Measurements from ENCODE around the gene PDGFD.

PDGFD gene

GRCh38 chr11:104163100-104164027 is 583 bp downstream of the PDGFD start:
- no peaks in the 10 kb centered on the region for H3K36me3 Mint-ChIP-seq (ENCODE audit: low read depth)
- TF ChIP-seq CTCF (IDR thresholded peaks at IDR 0.05), result no peak
- DNase-seq, result peak; percentile 34
- peak overlapping the region; percentile 92 for H3K4me3 Mint-ChIP-seq
- H3K27ac Mint-ChIP-seq, result peak overlapping the region; percentile 81
- peaks cover 4% of the 10 kb centered on the region for H3K27me3 Mint-ChIP-seq (ENCODE audit: low read depth, poor library complexity)
- peaks cover 24% of the 10 kb centered on the region for H3K4me1 Mint-ChIP-seq
- no peaks in the 10 kb centered on the region for H3K9me3 Mint-ChIP-seq

- Mint-ChIP-seq H3K27me3 (ENCODE audit: low read depth, poor library complexity) (peaks cover 4% of the 10 kb centered on the region), H3K4me1 (peaks cover 24% of the 10 kb centered on the region), H3K9me3 (no peaks in the 10 kb centered on the region), H3K27ac (no peak overlapping the region), H3K4me3 (no peak overlapping the region), H3K36me3 (ENCODE audit: low read depth) (no peaks in the 10 kb centered on the region)
- TF ChIP-seq CTCF (IDR thresholded peaks at IDR 0.05), result no peak
- DNase-seq, result no peak
These were observed 2.0 kb downstream of the PDGFD start for GRCh38 chr11:104161751-104162450.

GRCh38 chr11:104159356-104159755 is 4.6 kb downstream of the PDGFD start:
- no peaks in the 10 kb centered on the region for H3K36me3 Mint-ChIP-seq (ENCODE audit: low read depth)

GRCh38 chr11:104155375-104155774 is 8.6 kb downstream of the PDGFD start:
- H3K9me3 Mint-ChIP-seq, result peaks cover 8% of the 10 kb centered on the region
- peaks cover 18% of the 10 kb centered on the region for H3K4me1 Mint-ChIP-seq
- DNase-seq, result no peak
- H3K27me3 Mint-ChIP-seq (ENCODE audit: low read depth, poor library complexity), result no peaks in the 10 kb centered on the region
- no peak for TF ChIP-seq CTCF (IDR thresholded peaks at IDR 0.05)
- no peaks in the 10 kb centered on the region for H3K36me3 Mint-ChIP-seq (ENCODE audit: low read depth)
- no peak overlapping the region for H3K4me3 Mint-ChIP-seq
- H3K27ac Mint-ChIP-seq, result no peak overlapping the region

More at GRCh38 chr11:104159356-104159755, 4.6 kb downstream of the PDGFD start:
- peaks cover 27% of the 10 kb centered on the region for H3K4me1 Mint-ChIP-seq
- H3K27me3 Mint-ChIP-seq (ENCODE audit: low read depth, poor library complexity), result peaks cover 4% of the 10 kb centered on the region
- TF ChIP-seq CTCF (IDR thresholded peaks at IDR 0.05), result no peak
- no peak overlapping the region for H3K4me3 Mint-ChIP-seq
- no peak for DNase-seq
- H3K27ac Mint-ChIP-seq, result no peak overlapping the region
- no peaks in the 10 kb centered on the region for H3K9me3 Mint-ChIP-seq

GRCh38 chr11:104154296-104154695 is 9.7 kb downstream of the PDGFD start:
- H3K4me3 Mint-ChIP-seq, result no peak overlapping the region
- no peak for TF ChIP-seq CTCF (IDR thresholded peaks at IDR 0.05)
- H3K27ac Mint-ChIP-seq, result peak overlapping the region; percentile 3
- H3K27me3 Mint-ChIP-seq (ENCODE audit: low read depth, poor library complexity), result no peaks in the 10 kb centered on the region
- peaks cover 8% of the 10 kb centered on the region for H3K9me3 Mint-ChIP-seq
- no peaks in the 10 kb centered on the region for H3K36me3 Mint-ChIP-seq (ENCODE audit: low read depth)
- H3K4me1 Mint-ChIP-seq, result peaks cover 18% of the 10 kb centered on the region
- no peak for DNase-seq
